Measurements from ENCODE around the gene TTC39A. TPM values are rescaled to one million over a fixed set of nuclear protein-coding genes. Genes with fewer than 3 reads are reported as not detected.

The TTC39A gene
- total and polyA plus RNA-seq, 2 of the 13 experiments (the other 11 are each of a cell fraction or from before 2014, with no cell fraction given): 0.33 to 1.5 TPM

GRCh38 chr1:51270751-51271150 lies 59.6 kb downstream of the TTC39A start:
- CTCF ChIA-PET (ENCODE audit: low intra/inter-chr PET ratio, low total read pairs): no interaction called here
- no peak overlapping the region for H3K4me3 ChIP-seq (replicated peaks in 1 of 3; ENCODE audit: insufficient read depth in 1 of 3, low read depth in 2 of 3, low read length in 3 of 3)
- no TSS peak for BruUV-seq (replicated peaks)
- FAIRE-seq (no peak), ATAC-seq (no peak), DNase-seq (ENCODE audit: low spot score) (no peak)
- H4K20me1 ChIP-seq (ENCODE audit: insufficient read depth, low read length): peaks cover 9% of the 10 kb centered on the region; the same call in 1 of the 2 replicates
- no peak overlapping the region for H3K27ac ChIP-seq (ENCODE audit: extremely low read length, insufficient read depth, low read length)
- H3K4me2 ChIP-seq (ENCODE audit: low read depth, low read length): no peak overlapping the region
- no peaks in the 10 kb centered on the region for H3K27me3 ChIP-seq (ENCODE audit: control insufficient read depth in 1 of 2, insufficient read depth in 2 of 2, low read length in 2 of 2)
- H2AFZ ChIP-seq (ENCODE audit: low read length): no peak overlapping the region
- H3K36me3 ChIP-seq (replicated peaks in 1 of 2; ENCODE audit: control insufficient read depth in 1 of 2, insufficient read depth in 2 of 2, low read length in 2 of 2): peaks cover 5 to 24% of the 10 kb centered on the region in 2 experiments
- in situ Hi-C loops (cut with HindIII; ENCODE audit: extremely low pct_ligation_motif_present, low pct_unique_long_range_greater_than_20kb) (no loop called here), intact Hi-C loops (cut with micrococcal nuclease; ENCODE audit: unreplicated experiment) (no loop called here)
- no peak overlapping the region for H3K9ac ChIP-seq (ENCODE audit: insufficient read depth, low read depth, low read length)
- H3K79me2 ChIP-seq (ENCODE audit: insufficient read depth, low read length): peaks cover 11% of the 10 kb centered on the region
- H3K9me3 ChIP-seq (ENCODE audit: low read length): no peaks in the 10 kb centered on the region
- H3K4me1 ChIP-seq (ENCODE audit: insufficient read depth, low read length): no peaks in the 10 kb centered on the region
- POLR2A ChIA-PET: no interaction called here
- no peak for TF ChIP-seq ZNF142 (CRISPR knock-in tag; IDR thresholded peaks at IDR 0.05)

GRCh38 chr1:51268634-51269033 lies 61.7 kb downstream of the TTC39A start:
- Histone ChIP-seq H3K27me3 (ENCODE audit: control insufficient read depth in 1 of 2, insufficient read depth in 2 of 2, low read length in 2 of 2) (no peaks in the 10 kb centered on the region), H3K36me3 (replicated peaks in 1 of 2; ENCODE audit: control insufficient read depth in 1 of 2, insufficient read depth in 2 of 2, low read length in 2 of 2) (peaks cover 5 to 21% of the 10 kb centered on the region in 2 experiments), H3K9ac (ENCODE audit: insufficient read depth, low read depth, low read length) (no peak overlapping the region), H3K4me2 (ENCODE audit: low read depth, low read length) (no peak overlapping the region), H3K4me1 (ENCODE audit: insufficient read depth, low read length) (no peaks in the 10 kb centered on the region), H3K27ac (ENCODE audit: extremely low read length, insufficient read depth, low read length) (no peak overlapping the region), H2AFZ (ENCODE audit: low read length) (no peak overlapping the region), H4K20me1 (ENCODE audit: insufficient read depth, low read length) (peaks cover 17% of the 10 kb centered on the region; the same call in 1 of the 2 replicates), H3K9me3 (ENCODE audit: low read length) (no peaks in the 10 kb centered on the region), H3K79me2 (ENCODE audit: insufficient read depth, low read length) (peaks cover 21% of the 10 kb centered on the region), H3K4me3 (replicated peaks in 1 of 3; ENCODE audit: insufficient read depth in 1 of 3, low read depth in 2 of 3, low read length in 3 of 3) (no peak overlapping the region)
- CTCF ChIA-PET (ENCODE audit: low intra/inter-chr PET ratio, low total read pairs): no interaction called here
- FAIRE-seq (no peak), DNase-seq (ENCODE audit: low spot score) (no peak), ATAC-seq (no peak)
- 100% methylated on average over 2 of the region's 2 CpGs for WGBS (ENCODE audit: low lambda C conversion rate)
- intact Hi-C loops (cut with micrococcal nuclease; ENCODE audit: unreplicated experiment) (no loop called here), in situ Hi-C loops (cut with HindIII; ENCODE audit: extremely low pct_ligation_motif_present, low pct_unique_long_range_greater_than_20kb) (no loop called here)
- BruUV-seq (replicated peaks): no TSS peak
- POLR2A ChIA-PET: no interaction called here
- no peak for TF ChIP-seq MIXL1 (CRISPR knock-in tag; IDR thresholded peaks at IDR 0.05)
- no peak for TF ChIP-seq HOXA3 (CRISPR knock-in tag; IDR thresholded peaks at IDR 0.05)
- TF ChIP-seq ZBTB26 (CRISPR knock-in tag; IDR thresholded peaks at IDR 0.05; ENCODE audit: borderline replicate concordance): no peak
- no peak for TF ChIP-seq FOXP4 (CRISPR knock-in tag; IDR thresholded peaks at IDR 0.05)
- no peak for TF ChIP-seq CERS6 (CRISPR knock-in tag; IDR thresholded peaks at IDR 0.05)
- no peak for TF ChIP-seq TGIF2 (CRISPR knock-in tag; IDR thresholded peaks at IDR 0.05)
- no peak for TF ChIP-seq ZNF552 (CRISPR knock-in tag; IDR thresholded peaks at IDR 0.05; ENCODE audit: borderline replicate concordance)
- no peak for TF ChIP-seq CENPX (CRISPR knock-in tag; IDR thresholded peaks at IDR 0.05)
